GM18861 (cell line): ENCODE results near the gene C10orf143.

Source experiments
- ATAC-seq: cut with Tn5 transposase; IDR thresholded peaks from one replicate; pipeline ENCODE4 v1.9.1; 2021; ENCODE audit not compliant: unreplicated experiment

C10orf143 gene

DNA sequence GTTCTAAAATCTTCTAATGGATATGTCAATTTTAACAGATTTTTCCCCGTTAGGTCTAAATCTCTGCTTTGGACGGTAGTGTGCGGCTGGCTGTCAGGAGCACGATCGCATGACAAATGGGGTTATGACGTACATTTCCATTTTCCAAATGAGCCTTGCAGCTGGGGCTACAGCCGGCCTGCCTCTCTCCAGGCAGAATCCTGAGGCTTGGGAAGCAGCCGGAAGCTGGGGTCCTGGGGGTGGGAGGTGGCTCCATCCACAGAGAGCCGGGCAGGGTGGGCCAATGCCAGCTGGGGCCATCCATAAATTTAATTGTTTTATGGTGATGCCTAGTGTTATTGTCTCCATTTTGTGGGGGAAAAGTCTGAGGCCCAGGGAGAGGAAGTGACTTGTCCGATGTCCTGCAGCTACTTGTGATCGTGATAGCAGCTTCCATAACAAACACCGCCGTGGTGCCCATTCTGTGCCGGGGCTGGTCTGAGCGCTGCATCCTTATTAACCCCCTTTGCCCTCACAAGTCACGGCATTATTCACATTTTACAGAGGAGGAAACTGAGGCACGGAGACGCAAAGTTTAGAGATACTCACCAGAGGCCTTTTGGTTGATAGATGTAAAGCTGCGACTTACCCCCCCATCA lies 93.5 kb downstream of the C10orf143 start:
- no peak for ATAC-seq

DNA sequence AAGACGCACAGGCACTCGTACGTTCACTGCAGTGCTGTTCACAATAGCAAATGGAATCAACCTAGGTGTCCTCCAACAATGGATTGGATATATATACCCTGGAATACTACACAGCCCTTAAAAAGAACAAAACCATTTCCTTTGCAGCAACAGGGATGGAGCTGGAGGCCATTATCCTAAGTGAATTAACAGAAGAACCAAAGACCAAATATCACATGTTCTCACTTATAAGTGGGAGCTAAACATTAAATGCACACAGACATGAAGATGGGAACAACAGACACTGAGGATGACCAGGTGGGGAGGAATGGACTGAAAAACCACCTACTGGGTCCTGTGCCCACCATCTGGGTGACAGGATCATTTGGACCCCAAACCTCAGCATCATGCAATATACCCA lies 94.5 kb downstream of the C10orf143 start:
- no peak for ATAC-seq

DNA sequence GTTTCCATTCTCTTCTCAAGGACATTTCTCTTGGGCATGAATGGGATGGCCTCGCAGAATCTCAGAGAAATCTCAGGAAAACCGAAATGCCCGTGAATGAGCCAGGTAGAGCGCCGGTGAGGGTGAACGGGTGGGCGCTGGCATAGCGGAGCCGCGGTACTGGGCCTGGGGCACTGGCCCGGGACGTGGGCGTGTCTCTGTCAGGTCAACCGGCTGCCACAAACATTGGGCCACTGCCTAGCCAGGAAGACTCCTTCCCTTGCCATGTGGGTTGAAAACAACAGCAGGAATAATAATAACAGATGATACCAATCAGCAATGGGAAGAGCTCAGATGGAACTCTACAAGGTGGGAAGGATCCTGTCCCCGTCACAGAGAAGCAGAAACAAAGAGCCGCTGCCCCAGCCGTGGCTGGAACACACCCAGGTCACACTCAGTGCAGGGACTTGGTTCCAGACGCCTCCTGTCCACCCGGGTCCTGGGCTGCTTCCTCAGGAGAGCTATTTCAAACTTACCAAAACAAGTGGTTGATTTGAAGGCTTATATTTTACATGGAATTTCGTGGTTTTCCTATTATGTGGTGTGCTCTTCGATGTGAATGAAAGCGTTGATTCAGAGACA lies 95.4 kb downstream of the C10orf143 start:
- no peak for ATAC-seq

DNA sequence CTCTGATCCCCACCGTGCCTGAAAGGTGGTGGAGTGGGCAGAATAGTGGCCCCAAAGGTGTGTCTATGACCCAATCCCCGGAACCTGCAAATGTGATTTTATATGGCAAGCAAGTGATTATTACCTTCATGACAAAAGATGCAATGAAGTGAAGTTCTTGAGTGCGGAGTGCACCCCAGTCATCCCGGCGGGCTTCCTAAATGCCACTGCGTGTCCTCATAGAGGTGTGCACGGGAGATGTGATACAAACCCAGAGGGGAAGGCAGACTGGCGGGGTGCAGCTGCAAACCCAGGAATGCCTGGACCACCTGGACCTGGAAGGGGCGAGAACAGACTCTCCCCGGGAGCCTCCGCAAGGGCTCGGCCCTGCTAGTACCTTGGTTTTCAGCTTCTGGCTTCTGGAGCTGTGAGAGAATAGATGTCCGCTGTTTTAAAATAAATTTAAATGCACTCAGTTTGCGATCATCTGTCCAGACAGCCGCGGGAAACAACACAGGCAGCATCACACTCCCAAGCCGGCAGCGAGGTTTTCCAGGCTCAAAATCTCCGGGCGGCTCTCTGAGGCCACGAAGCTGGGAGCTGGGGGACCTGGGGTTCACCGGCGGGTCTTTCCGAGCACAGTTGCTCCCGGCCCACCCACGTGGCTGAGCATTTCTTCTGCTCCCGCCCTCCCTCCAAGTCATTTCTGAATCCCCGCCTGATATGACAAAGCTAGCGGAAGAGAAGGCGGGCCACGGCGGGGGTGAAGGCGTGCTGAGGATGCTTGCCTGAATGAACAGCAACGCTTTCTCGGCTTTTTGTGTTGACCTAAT lies 96.2 kb downstream of the C10orf143 start:
- ATAC-seq = no peak
